Measurements from ENCODE around the gene GDF7. TPM values are rescaled to one million over a fixed set of nuclear protein-coding genes. Genes with fewer than 3 reads are reported as not detected.
"Not testable (repeated sequence)": the region's sequence is repeated elsewhere in the genome, so short reads cannot be mapped to it uniquely, and the experiment has no call there.

GDF7 gene
- total and polyA plus RNA-seq, 5 donors from 2014 or later: 0.12 to 0.18 (median 0.14) TPM

DNA sequence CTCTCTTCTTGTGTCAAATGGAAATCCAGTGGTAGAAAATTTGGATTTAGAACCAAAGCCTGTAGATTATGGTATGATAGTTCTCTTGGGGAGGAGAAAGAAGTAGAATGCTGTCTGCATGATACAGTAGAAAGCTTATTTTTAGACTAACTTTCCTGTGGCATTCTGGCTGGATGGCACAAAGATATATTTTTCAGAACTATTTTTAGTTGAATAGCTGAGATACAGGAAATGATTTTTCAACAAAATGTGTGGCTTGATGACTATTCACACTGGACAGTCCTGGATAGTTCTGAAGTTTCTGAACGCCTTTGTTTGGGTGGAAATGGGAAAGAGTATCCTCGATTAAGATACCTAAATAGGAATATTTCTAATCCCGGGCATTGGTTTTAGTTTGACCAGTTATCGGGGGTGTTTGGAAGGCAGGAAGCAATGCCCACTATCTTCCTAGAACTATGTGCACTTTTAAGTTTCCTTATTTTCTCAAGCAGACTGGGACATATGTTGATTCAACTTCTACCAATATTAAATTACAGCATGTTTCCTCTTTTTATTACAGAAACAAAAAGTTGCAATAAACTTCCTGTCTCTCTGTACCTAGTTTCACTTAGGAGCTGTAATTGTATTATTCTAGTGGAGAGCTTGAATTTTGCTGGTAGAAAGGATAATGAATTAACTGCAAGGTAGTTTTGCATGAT is 32.1 kb downstream of the GDF7 start:
- H3K4me1 ChIP-seq (ENCODE audit: control insufficient read depth, insufficient read depth, low read length, poor library complexity, severe bottlenecking): no peaks in the 10 kb centered on the region
- H3K27me3 ChIP-seq (ENCODE audit: control insufficient read depth, insufficient read depth, low read length): no peaks in the 10 kb centered on the region
- H3K36me3 Mint-ChIP-seq: peaks cover 43% of the 10 kb centered on the region
- no peak overlapping the region for H3K4me3 Mint-ChIP-seq
- no peaks in the 10 kb centered on the region for H3K9me3 ChIP-seq (ENCODE audit: control insufficient read depth in 2 of 2, low read length in 2 of 2)
- H3K27ac ChIP-seq (ENCODE audit: insufficient read depth, low read length, poor library complexity, severe bottlenecking): no peak overlapping the region
- H3K27me3 Mint-ChIP-seq: no peaks in the 10 kb centered on the region
- no peaks in the 10 kb centered on the region for H3K9me3 Mint-ChIP-seq
- peaks cover 3 to 11% (median 7%) of the 10 kb centered on the region in 4 donors for H3K4me1 Mint-ChIP-seq
- ATAC-seq (ENCODE audit: low read depth in 2 of 2): no peak
- peak overlapping the region in 1 of 3 donors; percentile 12 for H3K27ac Mint-ChIP-seq
- H3K4me3 ChIP-seq (ENCODE audit: low read depth, low read length): no peak overlapping the region
- no peak for DNase-seq
- peaks cover 10% of the 10 kb centered on the region for H3K36me3 ChIP-seq (ENCODE audit: control insufficient read depth, insufficient read depth, low read length)

DNA sequence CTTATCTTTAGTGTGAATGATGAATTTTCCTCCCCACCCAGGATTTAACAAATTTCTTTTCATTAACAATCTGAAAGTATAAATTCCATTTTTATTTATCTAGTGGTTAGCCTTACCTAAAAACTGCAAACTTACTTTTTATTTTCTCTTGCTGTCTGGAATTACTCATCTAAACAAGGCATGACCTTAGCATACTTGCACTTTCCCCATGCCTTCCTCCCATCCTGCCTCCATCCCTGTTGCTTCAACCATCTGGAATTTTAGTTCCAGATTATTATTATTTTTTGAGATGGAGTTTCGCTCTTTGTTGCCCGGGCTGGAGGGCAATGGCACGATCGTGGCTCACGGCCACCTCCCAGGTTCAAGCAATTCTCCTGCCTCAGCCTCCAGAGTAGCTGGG is 35.6 kb downstream of the GDF7 start:
- peaks cover 8 to 11% (median 10%) of the 10 kb centered on the region in 4 donors for H3K4me1 Mint-ChIP-seq
- H3K36me3 Mint-ChIP-seq: peaks cover 35% of the 10 kb centered on the region
- H3K4me3 Mint-ChIP-seq: no peak overlapping the region
- Histone ChIP-seq H3K9me3 (ENCODE audit: control insufficient read depth in 2 of 2, low read length in 2 of 2) (no peaks in the 10 kb centered on the region), H3K27me3 (ENCODE audit: control insufficient read depth, insufficient read depth, low read length) (no peaks in the 10 kb centered on the region), H3K36me3 (ENCODE audit: control insufficient read depth, insufficient read depth, low read length) (peaks cover 2% of the 10 kb centered on the region), H3K4me3 (ENCODE audit: low read depth, low read length) (no peak overlapping the region), H3K27ac (ENCODE audit: insufficient read depth, low read length, poor library complexity, severe bottlenecking) (no peak overlapping the region), H3K4me1 (ENCODE audit: control insufficient read depth, insufficient read depth, low read length, poor library complexity, severe bottlenecking) (no peaks in the 10 kb centered on the region)
- peaks cover 0 to 2% (median 0%) of the 10 kb centered on the region in 7 donors for H3K9me3 Mint-ChIP-seq
- ATAC-seq (ENCODE audit: low read depth in 2 of 2) (no peak), DNase-seq (no peak)
- no peaks in the 10 kb centered on the region for H3K27me3 Mint-ChIP-seq
- H3K27ac Mint-ChIP-seq: no peak overlapping the region

DNA sequence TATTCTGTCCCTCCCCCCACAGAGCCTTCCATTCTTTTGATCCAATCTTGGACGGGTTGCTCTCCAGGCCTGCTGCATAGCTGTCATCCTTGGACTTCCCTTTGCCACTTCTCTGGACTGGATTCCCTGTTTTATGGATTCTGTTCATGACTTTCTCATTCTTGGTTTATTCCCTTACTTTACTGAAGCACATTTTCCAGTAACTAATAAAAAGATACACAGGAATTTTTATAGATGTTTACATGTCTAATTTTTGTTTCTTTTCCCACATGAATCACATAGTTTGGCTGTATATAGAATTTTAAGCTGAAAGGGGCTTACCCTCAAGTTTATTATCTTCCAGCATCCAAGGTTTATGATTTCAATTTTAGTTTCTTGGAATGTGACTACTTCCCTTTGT is 37.9 kb downstream of the GDF7 start:
- H3K27ac ChIP-seq (ENCODE audit: insufficient read depth, low read length, poor library complexity, severe bottlenecking): no peak overlapping the region
- H3K36me3 Mint-ChIP-seq: peaks cover 28% of the 10 kb centered on the region
- H3K4me3 ChIP-seq (ENCODE audit: low read depth, low read length): no peak overlapping the region
- H3K27me3 Mint-ChIP-seq: no peaks in the 10 kb centered on the region
- peaks cover 0 to 2% (median 0%) of the 10 kb centered on the region in 7 donors for H3K9me3 Mint-ChIP-seq
- ATAC-seq (ENCODE audit: low read depth in 2 of 2) (no peak), DNase-seq (no peak)
- peaks cover under 1 to 11% (median 4%) of the 10 kb centered on the region in 4 donors for H3K4me1 Mint-ChIP-seq
- H3K4me3 Mint-ChIP-seq: no peak overlapping the region
- H3K4me1 ChIP-seq (ENCODE audit: control insufficient read depth, insufficient read depth, low read length, poor library complexity, severe bottlenecking): no peaks in the 10 kb centered on the region
- H3K36me3 ChIP-seq (ENCODE audit: control insufficient read depth, insufficient read depth, low read length): peaks cover under 1% of the 10 kb centered on the region
- H3K9me3 ChIP-seq (ENCODE audit: control insufficient read depth in 2 of 2, low read length in 2 of 2): no peaks in the 10 kb centered on the region
- no peaks in the 10 kb centered on the region for H3K27me3 ChIP-seq (ENCODE audit: control insufficient read depth, insufficient read depth, low read length)
- H3K27ac Mint-ChIP-seq: no peak overlapping the region

DNA sequence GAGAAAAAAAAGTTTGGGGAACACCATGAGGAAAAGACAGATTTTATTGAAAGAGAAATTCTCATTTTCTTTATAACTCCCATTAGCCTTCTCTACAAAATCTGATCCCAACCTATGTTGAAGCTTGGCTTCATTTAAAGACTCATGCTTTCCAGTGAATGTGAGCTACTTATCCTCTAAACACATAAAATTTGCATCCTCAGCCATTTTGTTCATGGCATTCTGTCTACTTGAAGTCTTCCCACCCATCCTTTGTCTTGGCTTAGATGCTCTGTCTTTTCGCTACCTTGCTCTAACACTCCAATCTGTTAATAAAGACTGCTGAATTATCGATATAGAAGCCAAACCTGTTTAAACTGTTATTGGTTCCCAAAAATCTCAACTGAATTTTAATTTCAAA is 39.3 kb downstream of the GDF7 start:
- Histone ChIP-seq H3K9me3 (ENCODE audit: control insufficient read depth in 2 of 2, low read length in 2 of 2) (no peaks in the 10 kb centered on the region), H3K27ac (ENCODE audit: insufficient read depth, low read length, poor library complexity, severe bottlenecking) (no peak overlapping the region), H3K27me3 (ENCODE audit: control insufficient read depth, insufficient read depth, low read length) (no peaks in the 10 kb centered on the region), H3K36me3 (ENCODE audit: control insufficient read depth, insufficient read depth, low read length) (no peaks in the 10 kb centered on the region), H3K4me1 (ENCODE audit: control insufficient read depth, insufficient read depth, low read length, poor library complexity, severe bottlenecking) (no peaks in the 10 kb centered on the region), H3K4me3 (ENCODE audit: low read depth, low read length) (no peak overlapping the region)
- ATAC-seq (ENCODE audit: low read depth in 2 of 2) (no peak), DNase-seq (no peak)
- Mint-ChIP-seq H3K27ac (peak overlapping the region in 1 of 3 donors; percentile 33), H3K4me3 (no peak overlapping the region), H3K27me3 (no peaks in the 10 kb centered on the region), H3K9me3 (peaks cover 0 to 2% (median 0%) of the 10 kb centered on the region in 7 donors), H3K4me1 (peaks cover 0 to 14% (median 7%) of the 10 kb centered on the region in 4 donors), H3K36me3 (peaks cover 34% of the 10 kb centered on the region)

DNA sequence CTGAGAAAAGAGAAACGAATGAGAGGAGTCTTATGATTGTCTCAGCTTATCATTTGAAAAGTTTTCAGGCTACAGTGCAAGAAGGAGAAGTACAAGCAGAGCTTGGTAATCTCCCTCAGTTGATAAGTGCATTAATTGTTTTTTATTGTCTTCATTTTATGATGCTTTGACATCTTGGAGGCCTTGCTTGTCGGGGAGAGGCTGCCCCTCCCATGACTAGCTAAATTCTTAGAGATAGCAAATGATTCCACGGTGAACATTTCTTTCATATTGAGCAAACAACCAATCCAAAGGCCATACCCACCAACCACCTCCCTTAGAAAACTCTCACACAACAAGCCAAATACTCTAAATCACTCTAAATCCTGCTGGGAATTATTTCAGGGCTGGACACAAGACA is 39.8 kb downstream of the GDF7 start:
- no peaks in the 10 kb centered on the region for H3K36me3 ChIP-seq (ENCODE audit: control insufficient read depth, insufficient read depth, low read length)
- Mint-ChIP-seq H3K36me3 (peaks cover 34% of the 10 kb centered on the region), H3K4me3 (no peak overlapping the region), H3K27ac (peak overlapping the region in 1 of 3 donors; percentile 12), H3K27me3 (no peaks in the 10 kb centered on the region), H3K9me3 (peaks cover 0 to 2% (median 0%) of the 10 kb centered on the region in 7 donors), H3K4me1 (peaks cover 0 to 14% (median 8%) of the 10 kb centered on the region in 4 donors)
- no peak for ATAC-seq (ENCODE audit: low read depth in 2 of 2)
- H3K27ac ChIP-seq (ENCODE audit: insufficient read depth, low read length, poor library complexity, severe bottlenecking): no peak overlapping the region
- no peaks in the 10 kb centered on the region for H3K9me3 ChIP-seq (ENCODE audit: control insufficient read depth in 2 of 2, low read length in 2 of 2)
- H3K4me3 ChIP-seq (ENCODE audit: low read depth, low read length): no peak overlapping the region
- no peaks in the 10 kb centered on the region for H3K4me1 ChIP-seq (ENCODE audit: control insufficient read depth, insufficient read depth, low read length, poor library complexity, severe bottlenecking)
- DNase-seq: no peak
- no peaks in the 10 kb centered on the region for H3K27me3 ChIP-seq (ENCODE audit: control insufficient read depth, insufficient read depth, low read length)

DNA sequence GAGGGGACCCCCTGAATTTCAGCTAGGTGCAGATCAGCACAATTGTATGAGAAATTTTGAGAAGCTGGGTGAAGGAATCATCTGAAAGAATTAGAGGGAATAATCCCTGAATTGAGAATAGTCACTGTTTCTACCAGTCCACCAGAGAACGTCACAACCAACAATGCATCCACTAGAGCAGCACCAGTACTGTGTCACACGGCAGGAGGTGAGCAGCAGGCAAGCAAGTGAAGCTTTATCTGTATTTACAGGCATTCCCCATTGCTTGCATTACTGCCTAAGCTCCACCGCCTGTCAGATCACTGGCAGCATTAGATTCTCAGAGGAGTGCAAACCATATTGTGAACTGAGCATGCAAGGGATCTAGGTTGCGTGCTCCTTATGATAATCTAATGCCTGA is 40.7 kb downstream of the GDF7 start:
- Mint-ChIP-seq H3K27me3 (no peaks in the 10 kb centered on the region), H3K36me3 (peaks cover 31% of the 10 kb centered on the region), H3K9me3 (peaks cover 0 to 2% (median 0%) of the 10 kb centered on the region in 7 donors), H3K4me3 (no peak overlapping the region), H3K27ac (no peak overlapping the region), H3K4me1 (peaks cover 0 to 17% (median 10%) of the 10 kb centered on the region in 4 donors)
- Histone ChIP-seq H3K36me3 (ENCODE audit: control insufficient read depth, insufficient read depth, low read length) (no peaks in the 10 kb centered on the region), H3K4me1 (ENCODE audit: control insufficient read depth, insufficient read depth, low read length, poor library complexity, severe bottlenecking) (no peaks in the 10 kb centered on the region), H3K27me3 (ENCODE audit: control insufficient read depth, insufficient read depth, low read length) (no peaks in the 10 kb centered on the region), H3K27ac (ENCODE audit: insufficient read depth, low read length, poor library complexity, severe bottlenecking) (no peak overlapping the region), H3K4me3 (ENCODE audit: low read depth, low read length) (no peak overlapping the region), H3K9me3 (ENCODE audit: control insufficient read depth in 2 of 2, low read length in 2 of 2) (no peaks in the 10 kb centered on the region)
- no peak for ATAC-seq (ENCODE audit: low read depth in 2 of 2)
- DNase-seq: no peak

DNA sequence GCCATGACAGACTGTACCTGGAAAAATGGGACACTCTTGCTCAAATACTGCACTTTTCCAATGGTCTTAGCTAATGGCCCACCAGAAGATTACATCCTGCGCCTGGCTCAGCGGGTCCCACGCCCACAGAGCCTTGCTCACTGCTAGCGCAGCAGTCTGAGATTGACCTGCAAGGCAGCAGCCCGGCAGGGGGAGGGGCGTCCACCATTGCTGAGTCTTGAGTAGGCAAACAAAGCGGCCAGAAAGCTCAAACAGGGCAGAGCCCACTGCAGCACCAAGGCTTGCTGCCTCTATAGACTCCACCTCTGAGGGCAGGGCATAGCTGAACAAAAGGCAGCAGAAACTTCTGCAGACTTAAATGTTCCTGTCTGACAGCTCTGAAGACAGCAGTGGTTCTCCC is 44.7 kb downstream of the GDF7 start:
- H3K27ac Mint-ChIP-seq; H3K27me3 ChIP-seq (ENCODE audit: control insufficient read depth, insufficient read depth, low read length); DNase-seq; H3K36me3 ChIP-seq (ENCODE audit: control insufficient read depth, insufficient read depth, low read length); H3K27ac ChIP-seq (ENCODE audit: insufficient read depth, low read length, poor library complexity, severe bottlenecking); H3K4me1 ChIP-seq (ENCODE audit: control insufficient read depth, insufficient read depth, low read length, poor library complexity, severe bottlenecking); H3K9me3 ChIP-seq (ENCODE audit: control insufficient read depth in 2 of 2, low read length in 2 of 2); H3K4me3 ChIP-seq (ENCODE audit: low read depth, low read length); H3K4me3 Mint-ChIP-seq; H3K27me3 Mint-ChIP-seq; ATAC-seq (ENCODE audit: low read depth in 2 of 2); H3K9me3 Mint-ChIP-seq: not testable (repeated sequence)
- Mint-ChIP-seq H3K4me1 (peaks cover 10 to 37% (median 14%) of the 10 kb centered on the region in 4 donors), H3K36me3 (peaks cover 41% of the 10 kb centered on the region)

DNA sequence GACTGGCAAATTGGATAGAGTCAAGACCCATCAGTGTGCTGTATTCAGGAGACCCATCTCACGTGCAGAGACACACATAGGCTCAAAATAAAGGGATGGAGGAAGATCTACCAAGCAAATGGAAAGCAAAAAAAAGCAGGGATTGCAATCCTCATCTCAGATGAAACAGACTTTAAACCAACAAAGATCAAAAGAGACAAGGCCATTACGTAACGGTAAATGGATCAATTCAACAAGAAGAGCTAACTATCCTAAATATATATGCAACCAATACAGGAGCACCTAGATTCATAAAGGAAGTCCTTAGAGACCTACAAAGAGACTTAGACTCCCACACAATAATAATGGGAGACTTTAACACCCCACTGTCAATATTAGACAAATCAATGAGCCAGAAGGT is 46.6 kb downstream of the GDF7 start:
- H3K36me3 ChIP-seq (ENCODE audit: control insufficient read depth, insufficient read depth, low read length); H3K4me1 ChIP-seq (ENCODE audit: control insufficient read depth, insufficient read depth, low read length, poor library complexity, severe bottlenecking); ATAC-seq (ENCODE audit: low read depth in 2 of 2); H3K9me3 Mint-ChIP-seq; DNase-seq; H3K27me3 ChIP-seq (ENCODE audit: control insufficient read depth, insufficient read depth, low read length); H3K9me3 ChIP-seq (ENCODE audit: control insufficient read depth in 2 of 2, low read length in 2 of 2); H3K27ac ChIP-seq (ENCODE audit: insufficient read depth, low read length, poor library complexity, severe bottlenecking); H3K4me3 Mint-ChIP-seq; H3K27me3 Mint-ChIP-seq; H3K4me3 ChIP-seq (ENCODE audit: low read depth, low read length): not testable (repeated sequence)
- Mint-ChIP-seq H3K27ac (peak overlapping the region in 1 of 3 donors; percentile 33), H3K36me3 (peaks cover 53% of the 10 kb centered on the region), H3K4me1 (peaks cover 10 to 33% (median 14%) of the 10 kb centered on the region in 4 donors)
